ENCODE results near the gene RARB. TPM values are rescaled to one million over a fixed set of nuclear protein-coding genes. Genes with fewer than 3 reads are reported as not detected.

The RARB gene
- total RNA-seq, 2 experiments from 2014 or later: not detected

DNA sequence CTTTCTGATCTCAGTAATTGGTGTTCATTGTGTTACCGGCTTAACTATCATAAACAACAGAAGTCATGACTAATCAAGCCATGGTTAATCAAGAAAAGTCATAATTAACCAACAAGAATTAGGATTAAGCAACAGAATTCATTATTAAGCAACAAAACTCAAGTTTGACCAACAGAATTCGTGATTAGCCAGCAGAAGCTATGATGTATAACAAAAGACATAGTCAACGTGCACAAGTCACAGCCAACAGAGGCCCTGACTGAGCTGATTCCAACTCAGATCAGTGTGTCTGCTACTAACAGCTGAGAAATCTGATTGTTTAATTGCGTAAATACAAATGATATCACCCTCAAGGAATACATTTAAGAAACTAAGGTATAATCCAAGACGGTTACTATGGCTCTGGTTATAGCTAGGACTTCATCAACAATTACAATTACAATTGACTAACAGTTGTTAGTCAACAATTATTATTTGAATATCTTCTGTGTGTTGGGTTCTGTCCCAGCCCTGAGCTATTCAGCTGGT lies 67.7 kb downstream of the RARB start:
- CTCF ChIA-PET: no interaction called here
- POLR2A ChIA-PET: no interaction called here

DNA sequence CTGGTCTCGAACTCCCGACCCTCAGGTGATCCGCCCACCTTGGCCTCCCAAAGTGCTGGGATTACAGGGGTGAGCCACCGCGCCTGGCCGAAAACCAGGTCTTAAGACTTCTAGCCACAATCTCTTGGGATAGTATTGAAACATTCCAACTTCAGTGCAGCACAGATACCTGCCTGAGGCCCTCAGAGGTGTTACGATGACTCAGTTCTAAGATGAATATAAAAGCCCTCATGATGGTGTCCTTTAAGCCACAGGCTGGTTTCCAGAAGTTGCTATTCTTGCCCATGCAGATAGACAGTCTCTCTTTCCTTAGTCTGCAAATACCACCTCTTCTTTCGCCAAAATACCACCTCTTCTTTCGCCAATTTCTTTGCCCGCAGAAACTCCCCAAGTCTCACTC lies 69.0 kb downstream of the RARB start:
- ChIA-PET POLR2A (no interaction called here), CTCF (no interaction called here)

DNA sequence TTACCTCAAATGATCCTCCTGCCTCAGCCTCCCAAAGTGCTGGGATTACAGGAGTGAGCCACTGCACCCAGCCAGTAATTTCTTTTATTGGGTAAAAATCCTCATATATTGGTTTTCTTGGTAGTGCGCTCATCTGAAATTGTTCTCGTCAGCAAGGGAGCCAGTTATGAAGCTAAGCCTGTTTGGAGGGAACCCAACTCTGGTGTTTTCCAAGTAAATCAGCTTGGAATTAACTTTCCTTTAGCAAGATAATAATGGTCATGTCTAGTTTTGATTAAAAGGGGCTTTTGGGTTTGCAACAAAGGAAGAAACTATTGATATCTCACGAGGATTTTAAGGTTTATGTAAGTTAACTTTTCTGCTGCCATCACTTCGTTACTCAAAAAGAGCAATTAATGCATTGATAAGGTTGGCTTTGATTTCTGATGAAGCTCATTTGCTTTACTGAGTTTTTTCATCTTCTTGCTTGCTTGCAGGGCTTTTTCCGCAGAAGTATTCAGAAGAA lies 72.7 kb downstream of the RARB start:
- ChIA-PET CTCF (no interaction called here), POLR2A (no interaction called here)

DNA sequence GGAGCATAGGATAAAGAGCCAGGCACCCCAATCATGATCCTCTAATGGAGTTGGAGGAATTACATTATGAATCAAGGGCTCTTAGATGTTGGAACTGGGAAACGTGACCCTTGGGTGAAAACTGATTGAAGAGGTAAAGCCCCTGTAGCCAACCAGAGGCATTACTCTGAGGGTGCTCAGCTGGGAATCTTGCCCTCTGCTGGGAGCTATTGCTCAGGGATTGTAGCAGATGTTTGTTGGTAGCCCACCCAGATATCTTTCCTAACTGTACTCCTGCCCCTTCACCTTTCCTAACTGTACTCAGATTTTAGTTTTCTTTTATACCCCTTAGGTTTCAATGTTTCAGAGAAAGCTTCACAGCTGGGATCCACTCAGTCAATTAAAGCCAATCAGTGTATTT lies 74.2 kb downstream of the RARB start:
- ChIA-PET POLR2A (no interaction called here), CTCF (no interaction called here)

DNA sequence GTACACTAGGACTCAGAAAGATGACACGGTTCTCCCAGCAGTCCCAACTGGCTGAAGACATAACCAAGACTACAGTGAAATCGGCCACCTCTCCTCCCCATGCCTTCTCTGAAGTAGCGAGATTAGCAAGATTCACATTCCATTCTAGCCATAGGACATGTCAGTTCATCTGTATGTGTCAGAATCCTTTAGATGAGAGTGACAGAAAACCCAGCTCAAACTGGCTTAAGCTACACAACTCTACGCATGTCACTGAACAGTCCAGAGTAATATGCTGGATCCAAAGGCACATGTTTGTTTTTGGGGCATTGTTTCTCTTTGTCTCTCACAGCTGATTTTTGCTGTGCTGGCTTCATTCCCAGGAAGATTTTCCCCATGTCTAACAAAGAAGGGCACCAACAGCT lies 75.8 kb downstream of the RARB start:
- ChIA-PET POLR2A (no interaction called here), CTCF (no interaction called here)

DNA sequence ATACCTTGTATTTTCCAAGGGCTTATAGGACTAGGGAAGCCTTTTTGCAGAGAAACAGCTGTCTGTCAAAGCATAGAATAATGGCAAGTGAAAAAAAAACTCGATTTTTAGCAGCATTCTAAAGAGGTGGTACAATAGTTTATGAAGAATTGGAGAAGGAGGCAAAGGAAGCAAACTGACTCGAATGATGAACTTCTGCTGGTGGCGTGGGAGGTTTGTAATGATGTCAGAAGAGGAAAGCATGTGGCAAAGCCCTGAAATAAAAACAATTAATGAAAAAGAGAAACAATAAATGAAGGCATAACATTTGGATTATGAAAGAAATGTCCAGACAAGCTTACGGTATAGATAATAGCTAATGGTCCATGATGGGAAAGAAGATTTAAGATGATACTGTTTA lies 77.5 kb downstream of the RARB start:
- CTCF ChIA-PET: no interaction called here

DNA sequence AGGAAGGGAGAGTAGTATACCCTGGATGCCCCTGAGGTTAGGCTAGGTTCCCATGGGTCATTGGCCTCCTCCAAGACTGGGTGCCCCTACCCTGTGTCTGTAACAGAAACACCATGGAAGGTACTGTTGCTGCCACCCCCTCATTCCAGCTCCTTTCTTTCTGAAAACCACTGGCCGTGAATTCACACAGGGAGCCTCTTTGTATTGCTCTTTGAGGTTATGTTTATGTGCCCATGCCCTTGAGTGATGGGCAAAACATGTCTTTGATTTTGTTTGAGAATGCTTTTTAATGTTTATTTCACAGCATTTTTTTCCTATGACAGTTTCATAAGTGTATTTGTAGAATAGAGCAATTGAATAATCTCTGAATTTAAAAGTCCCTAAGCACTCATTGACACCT lies 79.7 kb downstream of the RARB start:
- ChIA-PET CTCF (no interaction called here), POLR2A (no interaction called here)

More for the DNA sequence above, 77.5 kb downstream of the RARB start:
- POLR2A ChIA-PET: no interaction called here

DNA sequence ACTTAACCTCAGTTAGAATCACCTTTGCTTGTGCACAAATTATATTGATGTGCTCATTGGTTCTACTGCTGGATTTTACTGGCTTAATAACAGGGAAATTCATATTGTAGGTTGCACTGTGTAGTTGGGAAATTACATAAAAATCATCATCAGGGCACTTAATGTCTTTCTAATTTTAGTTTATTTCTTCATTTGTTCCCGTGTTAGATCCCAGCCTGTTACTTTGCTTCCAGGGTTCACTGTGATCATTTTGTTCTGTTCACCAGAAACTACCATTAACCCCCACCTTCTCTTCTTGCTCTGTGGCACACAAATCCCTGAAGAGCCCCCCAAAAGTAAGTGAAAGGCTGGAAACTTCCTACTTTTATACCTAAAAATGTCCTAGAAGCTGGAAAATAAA lies 80.4 kb downstream of the RARB start:
- POLR2A ChIA-PET: no interaction called here
- CTCF ChIA-PET: no interaction called here

DNA sequence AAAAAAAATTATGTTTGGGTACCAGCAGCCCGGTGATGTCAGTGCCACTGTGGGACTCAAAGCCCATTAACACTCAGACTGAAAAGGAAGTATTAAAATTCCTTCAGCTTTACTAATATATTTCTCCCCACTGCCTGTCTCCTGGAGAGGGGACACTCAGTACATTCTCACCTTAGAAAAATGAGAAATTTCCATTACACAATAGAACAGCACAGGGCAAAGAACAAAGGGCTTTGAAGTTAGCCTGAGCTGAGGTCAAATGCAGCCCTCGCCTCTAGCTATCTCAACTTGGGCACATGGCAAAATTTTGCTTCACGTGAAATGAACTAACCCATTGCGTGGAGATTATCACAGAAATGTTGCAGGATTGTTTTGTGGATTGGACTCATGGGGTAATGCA lies 80.8 kb downstream of the RARB start:
- ChIA-PET CTCF (no interaction called here), POLR2A (no interaction called here)

DNA sequence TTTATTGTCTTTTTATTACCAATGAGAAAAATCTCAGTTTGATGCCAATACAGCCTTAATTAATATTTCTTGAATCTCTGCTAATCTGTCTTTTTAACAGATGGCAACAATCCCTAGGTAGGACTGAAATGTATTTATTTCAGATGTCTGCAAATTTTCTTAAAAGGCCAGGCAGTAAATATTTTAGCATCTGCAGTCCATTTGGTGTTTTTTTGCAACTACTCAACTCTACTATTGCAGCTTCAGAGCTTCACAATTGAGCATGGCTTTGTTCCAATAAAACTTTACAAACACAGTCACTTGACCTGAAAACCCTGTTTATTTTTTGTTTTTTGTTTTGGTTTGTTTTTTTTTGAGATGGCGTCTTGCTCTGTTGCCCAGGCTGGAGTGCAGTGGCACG lies 82.7 kb downstream of the RARB start:
- ChIA-PET CTCF (no interaction called here), POLR2A (no interaction called here)

DNA sequence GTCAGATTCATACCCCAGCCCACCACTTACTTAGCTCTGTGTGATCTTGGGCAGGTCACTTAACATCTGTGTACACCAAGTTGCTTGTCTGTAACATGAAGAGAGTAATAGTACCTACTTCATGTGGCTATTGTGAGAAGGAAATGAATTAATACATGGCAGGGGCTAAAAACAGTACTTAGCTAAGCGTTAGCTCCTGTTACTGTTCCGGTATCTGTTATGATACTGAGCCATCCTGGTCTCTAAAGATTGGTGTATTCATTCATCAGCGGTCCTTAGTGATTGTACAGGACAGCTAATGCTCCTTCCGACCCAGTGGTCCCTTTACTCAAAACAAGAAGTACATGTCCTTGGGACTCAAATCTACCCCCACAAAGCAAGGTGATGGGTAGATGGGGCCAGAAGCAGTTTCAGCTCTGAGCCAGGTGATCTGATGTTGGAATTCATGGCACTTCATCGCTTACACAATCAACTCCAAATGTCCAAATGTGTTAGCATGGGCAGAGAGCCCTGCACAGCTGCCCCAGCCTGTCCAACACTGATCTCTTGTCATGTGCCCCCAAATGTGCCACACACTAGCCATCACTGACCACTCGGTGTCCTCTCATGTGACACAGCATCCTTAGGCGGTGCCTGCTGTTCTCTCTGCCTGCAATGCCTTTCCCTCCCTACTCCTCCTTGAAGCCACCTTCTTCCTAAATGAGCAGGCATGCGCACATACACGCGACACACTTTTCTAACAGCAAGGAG lies 84.1 kb downstream of the RARB start:
- ChIA-PET POLR2A (no interaction called here), CTCF (no interaction called here)

DNA sequence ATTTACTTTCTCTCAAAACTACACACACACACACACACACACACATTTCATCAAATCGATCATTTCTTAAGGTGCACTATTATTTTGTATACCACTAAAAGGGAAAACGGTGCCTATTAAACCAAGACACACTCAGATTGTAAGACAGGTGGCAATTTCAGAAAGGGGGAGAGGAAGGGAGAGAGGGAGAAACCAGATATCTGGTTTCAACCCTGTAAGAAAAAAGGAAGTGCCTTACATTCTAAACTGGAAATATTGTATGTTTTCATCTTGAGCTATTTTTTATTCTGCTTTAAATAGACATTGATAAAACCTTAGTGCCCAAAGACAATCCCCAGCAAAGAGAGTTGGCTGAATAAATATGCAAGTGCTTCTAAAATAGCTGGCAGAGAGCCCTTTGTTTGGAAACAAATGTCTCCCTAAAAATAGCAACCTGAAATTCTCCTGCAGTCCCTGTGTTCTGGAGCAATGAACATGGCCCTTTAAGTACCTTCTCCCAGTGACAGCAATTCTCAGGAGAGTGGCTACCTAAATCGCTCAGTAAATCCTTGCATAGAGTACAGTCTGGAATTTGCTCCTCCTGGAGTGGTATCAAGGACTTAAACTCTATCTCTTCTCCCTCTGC lies 85.7 kb downstream of the RARB start:
- POLR2A ChIA-PET: interaction anchor here (0.6 kb wide), 1 partner anchor 317 kb away, joined by 3 read pairs; no protein-coding TSS in a partner anchor

DNA sequence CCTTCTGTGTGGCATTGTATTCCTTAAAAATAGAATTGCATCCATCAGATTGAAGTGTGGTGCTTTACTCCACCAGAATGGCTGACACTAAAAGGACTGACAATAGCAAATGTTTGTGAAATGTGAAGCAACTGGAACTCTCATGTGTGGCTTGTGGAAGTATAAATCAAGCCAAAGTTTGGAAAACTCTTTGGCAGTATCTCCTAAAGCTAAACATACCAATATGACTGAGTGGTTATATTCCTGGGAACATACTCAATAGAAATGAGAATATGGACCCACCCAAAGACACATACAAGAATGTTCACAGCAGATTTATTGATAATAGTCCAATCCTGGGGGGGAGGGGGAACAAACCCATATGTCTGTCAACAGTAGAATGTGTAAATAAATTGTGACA lies 87.1 kb downstream of the RARB start:
- POLR2A ChIA-PET: no interaction called here

More for the DNA sequence above, 85.7 kb downstream of the RARB start:
- CTCF ChIA-PET: no interaction called here

DNA sequence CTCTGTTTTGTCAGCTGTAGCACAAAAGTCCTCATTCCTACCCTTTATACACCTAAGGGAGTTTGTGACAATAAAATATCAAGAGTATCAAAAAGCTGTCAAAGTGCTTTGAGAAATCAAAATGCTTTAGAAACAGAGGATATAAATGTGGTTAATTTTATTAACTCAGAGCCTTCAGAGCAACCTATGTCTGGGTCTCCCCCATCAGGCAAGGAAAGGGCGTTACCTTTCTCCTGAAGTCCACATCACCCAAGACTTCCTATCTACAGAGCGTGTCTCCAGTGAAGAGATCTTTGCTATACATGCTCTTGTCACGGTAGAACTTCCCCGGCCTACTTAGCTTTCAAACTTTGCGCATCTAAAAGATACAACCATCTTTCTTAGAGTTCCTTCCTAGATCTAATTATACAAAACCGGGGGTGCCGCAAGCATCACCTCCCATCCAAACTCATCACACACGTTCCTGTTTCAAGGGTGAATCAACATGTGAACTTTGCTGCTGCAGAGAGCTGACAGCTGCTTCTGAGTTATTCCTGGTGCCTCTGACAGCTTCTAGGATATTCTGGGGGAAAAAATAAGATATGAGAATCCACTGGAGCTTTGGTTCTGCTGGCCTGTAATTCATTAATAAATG lies 93.0 kb downstream of the RARB start:
- POLR2A ChIA-PET: no interaction called here
- CTCF ChIA-PET: no interaction called here

More for the DNA sequence above, 87.1 kb downstream of the RARB start:
- CTCF ChIA-PET: no interaction called here

DNA sequence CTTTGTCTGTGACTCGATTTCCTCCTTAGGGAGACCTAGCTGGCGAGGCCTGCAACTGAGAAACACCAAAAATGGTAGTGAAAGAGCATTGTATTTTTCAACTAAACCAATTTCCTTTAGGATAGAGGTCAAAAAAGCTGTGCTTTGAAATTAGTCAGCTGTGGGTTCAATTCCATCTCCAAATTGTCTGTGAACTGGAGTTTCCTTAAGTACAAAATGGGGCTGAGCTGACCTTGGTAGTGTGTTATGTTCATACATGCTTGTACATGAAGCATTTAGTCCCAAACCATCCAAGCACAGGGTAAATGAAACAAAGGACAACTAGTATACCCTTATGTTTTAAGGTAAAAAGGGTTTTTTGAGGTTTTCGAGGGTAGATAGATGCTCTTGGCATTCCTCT lies 99.3 kb downstream of the RARB start:
- ChIA-PET POLR2A (no interaction called here), CTCF (no interaction called here)

DNA sequence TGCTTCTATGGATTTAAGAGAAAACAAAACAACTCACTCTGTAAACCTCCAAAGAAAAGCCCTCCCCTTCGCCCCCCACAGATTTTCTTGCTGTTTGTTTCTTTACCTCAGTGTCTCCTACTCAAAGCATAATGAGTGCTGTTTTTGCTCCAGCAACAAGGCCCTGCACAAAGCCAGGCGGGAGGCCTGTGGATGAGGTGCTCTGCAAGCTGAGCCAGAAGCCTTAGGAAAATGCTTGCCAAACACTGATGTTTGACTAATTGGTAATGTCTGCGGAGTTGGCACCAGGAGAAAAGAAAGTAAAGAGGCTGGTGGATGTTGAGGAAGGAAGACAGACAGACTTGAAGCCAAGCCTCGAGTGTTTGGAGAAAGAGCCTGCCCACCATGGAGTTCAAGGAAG lies 99.7 kb downstream of the RARB start:
- ChIA-PET CTCF (no interaction called here), POLR2A (no interaction called here)

DNA sequence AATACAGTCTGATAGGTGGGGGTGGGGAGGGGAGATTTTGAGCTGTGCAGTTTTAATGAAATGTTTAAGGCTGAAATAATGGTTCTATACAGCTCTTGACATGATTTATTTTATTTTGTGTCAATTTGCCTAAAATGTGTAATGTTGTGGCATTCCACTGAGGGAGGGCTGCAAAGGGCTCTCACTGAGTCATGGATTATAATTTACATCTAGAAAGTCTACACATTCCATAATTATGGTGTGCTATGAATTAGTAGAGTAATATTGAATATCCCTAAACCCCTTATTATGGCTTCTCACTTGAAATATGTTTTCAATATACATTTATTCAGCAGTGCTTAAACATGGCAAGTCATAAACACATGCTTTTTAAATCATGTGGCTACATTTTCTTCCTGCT lies 103.9 kb downstream of the RARB start:
- ChIA-PET POLR2A (no interaction called here), CTCF (interaction anchor here (0.7 to 1.6 kb wide), 2 partner anchors 35 to 62 kb away, joined by 3 to 4 read pairs; no protein-coding TSS in a partner anchor)

DNA sequence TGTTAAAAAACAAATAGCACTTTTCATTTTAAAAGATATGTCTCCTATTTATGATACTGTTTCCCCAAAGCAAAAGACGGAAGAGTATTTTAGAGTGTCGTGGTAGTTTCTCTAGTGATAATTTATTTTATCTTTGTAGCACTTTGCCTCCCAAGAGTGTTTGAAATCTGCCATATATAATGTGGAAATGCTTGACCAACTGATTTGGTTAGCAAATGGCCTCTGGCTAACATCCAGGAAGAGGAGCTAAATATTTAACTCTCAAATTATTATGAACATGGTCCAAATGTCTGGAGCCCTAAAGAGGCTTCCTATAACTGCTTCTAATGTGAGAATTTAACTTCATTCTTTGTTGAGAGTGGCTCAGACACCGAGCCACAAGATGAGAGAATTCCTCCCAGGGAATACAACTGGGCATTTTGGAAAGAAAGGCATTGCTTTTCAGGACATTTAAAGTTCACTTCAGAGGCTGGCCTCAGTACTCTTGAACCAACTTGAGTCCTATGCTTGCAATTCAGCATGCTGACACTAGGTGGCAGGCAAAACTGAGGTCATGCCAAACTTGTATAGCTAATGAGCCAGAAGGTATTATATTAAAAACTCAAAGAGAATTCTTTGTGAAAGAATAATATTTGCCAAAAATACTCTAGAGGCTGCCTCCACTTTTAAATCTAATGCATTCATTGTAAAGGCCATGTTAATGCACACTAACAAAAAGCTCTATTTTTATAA lies 104.5 kb downstream of the RARB start:
- CTCF ChIA-PET: interaction anchor here (1.6 kb wide), 1 partner anchor 62 kb away, joined by 3 read pairs; no protein-coding TSS in a partner anchor
- POLR2A ChIA-PET: no interaction called here

DNA sequence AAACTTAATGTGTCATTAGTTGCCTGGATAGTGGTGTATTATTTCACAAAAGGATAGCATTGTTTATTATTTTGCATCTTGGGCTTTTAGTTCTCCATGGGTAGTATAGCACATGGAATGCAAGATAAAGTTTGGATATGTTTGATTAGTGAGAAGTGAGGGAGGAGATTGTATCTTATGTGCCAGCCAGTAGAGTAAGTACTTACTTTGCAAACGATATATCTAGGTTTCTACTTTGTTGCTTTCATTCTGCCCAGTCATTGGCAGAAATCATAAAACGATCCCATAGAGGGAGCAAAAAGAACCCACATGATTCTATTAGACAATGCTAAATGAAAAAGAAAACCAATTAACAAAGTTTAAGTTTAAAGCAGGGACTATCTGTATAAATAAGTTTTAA lies 105.3 kb downstream of the RARB start:
- CTCF ChIA-PET: interaction anchor here (1.6 kb wide), 1 partner anchor 61 kb away, joined by 3 read pairs; no protein-coding TSS in a partner anchor
- POLR2A ChIA-PET: no interaction called here

DNA sequence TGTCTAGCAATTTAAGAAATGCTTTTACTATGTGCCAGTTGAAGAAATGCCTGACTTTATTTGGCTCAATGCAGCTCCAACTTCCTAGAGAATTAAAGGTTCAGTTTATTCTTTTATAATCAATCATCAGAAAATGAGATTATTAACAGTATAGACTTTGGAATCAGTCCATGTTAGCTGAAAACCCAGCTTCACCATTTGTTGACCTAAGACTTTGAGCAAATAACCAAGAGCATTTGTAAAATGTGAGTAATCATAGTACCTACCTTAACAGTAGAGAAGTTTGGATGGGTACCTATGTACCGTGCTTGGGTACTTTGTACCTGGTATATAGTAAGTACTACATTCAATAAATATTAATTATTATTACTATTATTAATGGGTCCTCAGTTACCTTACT lies 105.9 kb downstream of the RARB start:
- POLR2A ChIA-PET: no interaction called here
- CTCF ChIA-PET: interaction anchor here (0.6 kb wide), 1 partner anchor 429 kb away, joined by 4 read pairs; no protein-coding TSS in a partner anchor
